Measurements from ENCODE around the gene SPOCK1.

GRCh38 chr5:137036640-137037039 lies 462.5 kb downstream of the SPOCK1 start:
- no peak for TF ChIP-seq CTCF (IDR thresholded peaks at IDR 0.05; ENCODE audit: poor library complexity)
- no peak for TF ChIP-seq EZH2 (IDR thresholded peaks at IDR 0.05; ENCODE audit: borderline replicate concordance)
- no peak for TF ChIP-seq EZH2phosphoT487 (IDR thresholded peaks at IDR 0.05; ENCODE audit: low read depth, severe bottlenecking, unreplicated experiment)

Measured in hepatocyte (in vitro differentiated cells).